ENCODE measurements around the gene ASIC1.

The ASIC1 gene

DNA sequence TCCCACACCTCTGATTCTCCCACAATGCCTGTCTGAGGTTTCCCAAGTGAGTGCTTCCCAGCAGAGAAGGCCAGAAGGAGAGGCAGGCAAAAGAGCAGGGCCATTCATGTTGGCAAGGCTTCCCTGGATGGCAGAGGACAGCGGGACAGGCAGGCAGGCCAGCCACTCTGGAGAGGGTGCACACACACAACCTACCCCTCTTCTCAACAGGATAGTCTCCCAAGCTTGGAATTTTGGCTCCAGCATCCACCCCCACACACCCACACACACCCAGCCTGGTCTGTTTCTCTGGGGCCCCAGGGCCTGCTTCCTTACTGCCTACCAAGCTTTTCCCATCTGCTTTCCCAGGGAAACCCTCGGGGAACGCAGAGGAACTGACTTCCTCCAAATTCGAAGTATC lies 16.7 kb upstream of the ASIC1 start:
- H2AFZ ChIP-seq (ENCODE audit: low read length), result no peak overlapping the region
- H3K9ac ChIP-seq (ENCODE audit: low read depth, low read length, poor library complexity, severe bottlenecking), result no peak overlapping the region
- no peak overlapping the region for H3K4me3 ChIP-seq (ENCODE audit: low read length, poor library complexity, severe bottlenecking)
- H3K4me1 ChIP-seq (ENCODE audit: insufficient read depth, low read length, poor library complexity, severe bottlenecking), result no peaks in the 10 kb centered on the region
- H3K9me3 ChIP-seq (ENCODE audit: insufficient read depth, low read depth, low read length), result no peaks in the 10 kb centered on the region
- no peak for TF ChIP-seq EZH2phosphoT487 (IDR thresholded peaks at IDR 0.05; ENCODE audit: borderline replicate concordance)
- TF ChIP-seq, protein P1, sequence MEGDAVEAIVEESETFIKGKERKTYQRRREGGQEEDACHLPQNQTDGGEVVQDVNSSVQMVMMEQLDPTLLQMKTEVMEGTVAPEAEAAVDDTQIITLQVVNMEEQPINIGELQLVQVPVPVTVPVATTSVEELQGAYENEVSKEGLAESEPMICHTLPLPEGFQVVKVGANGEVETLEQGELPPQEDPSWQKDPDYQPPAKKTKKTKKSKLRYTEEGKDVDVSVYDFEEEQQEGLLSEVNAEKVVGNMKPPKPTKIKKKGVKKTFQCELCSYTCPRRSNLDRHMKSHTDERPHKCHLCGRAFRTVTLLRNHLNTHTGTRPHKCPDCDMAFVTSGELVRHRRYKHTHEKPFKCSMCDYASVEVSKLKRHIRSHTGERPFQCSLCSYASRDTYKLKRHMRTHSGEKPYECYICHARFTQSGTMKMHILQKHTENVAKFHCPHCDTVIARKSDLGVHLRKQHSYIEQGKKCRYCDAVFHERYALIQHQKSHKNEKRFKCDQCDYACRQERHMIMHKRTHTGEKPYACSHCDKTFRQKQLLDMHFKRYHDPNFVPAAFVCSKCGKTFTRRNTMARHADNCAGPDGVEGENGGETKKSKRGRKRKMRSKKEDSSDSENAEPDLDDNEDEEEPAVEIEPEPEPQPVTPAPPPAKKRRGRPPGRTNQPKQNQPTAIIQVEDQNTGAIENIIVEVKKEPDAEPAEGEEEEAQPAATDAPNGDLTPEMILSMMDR (conservative IDR thresholded peaks at IDR 0.05; ENCODE audit: low read length), result no peak
- H3K4me2 ChIP-seq (ENCODE audit: low read depth, low read length, poor library complexity, severe bottlenecking), result no peak overlapping the region
- no peaks in the 10 kb centered on the region for H3K79me2 ChIP-seq (ENCODE audit: insufficient read depth, low read length)
- no peaks in the 10 kb centered on the region for H3K9me2 ChIP-seq (replicated peaks; ENCODE audit: low read depth, low read length)
- no peaks in the 10 kb centered on the region for H3K27me3 ChIP-seq (ENCODE audit: insufficient read depth, low read length, poor library complexity, severe bottlenecking)
- H3K36me3 ChIP-seq (ENCODE audit: insufficient read depth, low read length), result no peaks in the 10 kb centered on the region
- H4K20me1 ChIP-seq (ENCODE audit: insufficient read depth, low read length, poor library complexity, severe bottlenecking), result no peaks in the 10 kb centered on the region
- H3F3A ChIP-seq (ENCODE audit: low read depth), result no peaks in the 10 kb centered on the region

DNA sequence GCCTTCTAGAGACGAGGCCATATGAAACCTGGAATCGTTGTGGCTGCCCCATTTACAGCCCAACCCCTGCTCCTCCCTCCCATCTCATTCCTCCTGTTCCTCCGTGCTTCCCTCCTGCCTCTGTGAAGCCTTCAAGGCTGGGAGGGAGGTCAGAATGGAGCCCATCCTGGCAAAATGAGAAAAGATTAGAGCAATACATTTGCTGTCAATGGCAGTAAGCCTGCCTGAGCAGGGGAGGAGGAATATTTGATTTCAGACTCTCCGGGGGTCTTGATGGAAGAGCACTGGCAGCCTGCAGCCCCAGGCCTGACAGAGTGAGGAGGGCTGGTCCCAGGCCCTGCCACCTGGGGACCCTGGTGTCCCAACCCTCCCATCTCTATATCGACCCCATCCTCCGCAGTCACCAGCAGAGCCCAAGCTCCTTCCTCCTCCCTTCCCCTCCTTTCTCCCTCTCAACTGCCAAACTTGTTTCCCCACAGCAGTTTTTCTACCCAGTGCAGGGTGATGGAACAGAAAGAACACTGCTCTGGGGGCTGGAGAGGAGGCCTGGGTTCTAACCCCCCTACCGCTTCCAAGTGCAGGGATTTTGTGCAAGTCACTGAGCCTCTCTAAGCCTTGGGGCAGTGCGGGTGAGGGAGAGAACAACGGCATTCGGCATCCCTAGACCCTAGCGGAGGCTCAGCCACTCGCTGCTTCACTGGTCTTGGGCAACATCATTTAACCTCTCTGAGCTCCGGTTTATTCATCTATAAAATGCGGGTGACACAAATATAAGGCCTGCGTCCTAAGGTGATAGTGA lies 16.1 kb upstream of the ASIC1 start:
- Histone ChIP-seq H2AFZ (ENCODE audit: low read length) (no peak overlapping the region), H3K79me2 (ENCODE audit: insufficient read depth, low read length) (no peaks in the 10 kb centered on the region)

DNA sequence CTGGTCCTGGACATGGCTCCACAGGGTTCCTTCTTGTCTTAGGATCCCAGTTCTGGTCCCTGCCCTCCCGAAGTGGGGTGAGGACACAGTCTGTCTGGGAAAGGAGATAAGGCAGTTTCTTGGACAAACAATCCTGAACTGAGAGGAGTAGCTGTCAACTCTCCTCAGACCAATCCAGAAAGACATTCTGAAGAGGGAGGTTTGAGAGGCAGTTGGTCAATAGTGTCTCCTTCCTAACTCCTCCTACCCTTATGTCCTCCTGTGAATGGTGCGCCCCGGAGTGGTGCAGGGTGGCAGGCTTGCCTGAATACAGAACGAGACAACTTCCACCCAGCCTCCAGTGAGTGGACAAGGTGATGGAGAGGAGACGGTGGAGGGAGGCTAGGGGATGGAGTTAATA lies 15.4 kb upstream of the ASIC1 start:
- H3K36me3 ChIP-seq (ENCODE audit: insufficient read depth, low read length), result no peaks in the 10 kb centered on the region
- H4K20me1 ChIP-seq (ENCODE audit: insufficient read depth, low read length, poor library complexity, severe bottlenecking), result no peaks in the 10 kb centered on the region
- no peak overlapping the region for H2AFZ ChIP-seq (ENCODE audit: low read length)
- no peaks in the 10 kb centered on the region for H3K27me3 ChIP-seq (ENCODE audit: insufficient read depth, low read length, poor library complexity, severe bottlenecking)
- H3K4me3 ChIP-seq (ENCODE audit: low read length, poor library complexity, severe bottlenecking), result no peak overlapping the region
- H3K9me3 ChIP-seq (ENCODE audit: insufficient read depth, low read depth, low read length), result no peaks in the 10 kb centered on the region
- H3F3A ChIP-seq (ENCODE audit: low read depth), result no peaks in the 10 kb centered on the region
- H3K79me2 ChIP-seq (ENCODE audit: insufficient read depth, low read length), result no peaks in the 10 kb centered on the region
- H3K4me2 ChIP-seq (ENCODE audit: low read depth, low read length, poor library complexity, severe bottlenecking), result no peak overlapping the region
- no peak overlapping the region for H3K9ac ChIP-seq (ENCODE audit: low read depth, low read length, poor library complexity, severe bottlenecking)
- TF ChIP-seq, protein P1 (conservative IDR thresholded peaks at IDR 0.05; ENCODE audit: low read length), result no peak
- no peaks in the 10 kb centered on the region for H3K9me2 ChIP-seq (replicated peaks; ENCODE audit: low read depth, low read length)
- H3K4me1 ChIP-seq (ENCODE audit: insufficient read depth, low read length, poor library complexity, severe bottlenecking), result no peaks in the 10 kb centered on the region

More for the DNA sequence above, 16.1 kb upstream of the ASIC1 start:
- no peak overlapping the region for H3K4me2 ChIP-seq (ENCODE audit: low read depth, low read length, poor library complexity, severe bottlenecking)
- no peak overlapping the region for H3K9ac ChIP-seq (ENCODE audit: low read depth, low read length, poor library complexity, severe bottlenecking)
- no peaks in the 10 kb centered on the region for H4K20me1 ChIP-seq (ENCODE audit: insufficient read depth, low read length, poor library complexity, severe bottlenecking)
- no peak for TF ChIP-seq EZH2phosphoT487 (IDR thresholded peaks at IDR 0.05; ENCODE audit: borderline replicate concordance)
- TF ChIP-seq, protein P1 (conservative IDR thresholded peaks at IDR 0.05; ENCODE audit: low read length), result no peak
- H3K27me3 ChIP-seq (ENCODE audit: insufficient read depth, low read length, poor library complexity, severe bottlenecking), result no peaks in the 10 kb centered on the region
- H3K9me2 ChIP-seq (replicated peaks; ENCODE audit: low read depth, low read length), result no peaks in the 10 kb centered on the region
- no peaks in the 10 kb centered on the region for H3K4me1 ChIP-seq (ENCODE audit: insufficient read depth, low read length, poor library complexity, severe bottlenecking)
- no peaks in the 10 kb centered on the region for H3F3A ChIP-seq (ENCODE audit: low read depth)
- no peaks in the 10 kb centered on the region for H3K9me3 ChIP-seq (ENCODE audit: insufficient read depth, low read depth, low read length)
- H3K36me3 ChIP-seq (ENCODE audit: insufficient read depth, low read length), result no peaks in the 10 kb centered on the region
- no peak overlapping the region for H3K4me3 ChIP-seq (ENCODE audit: low read length, poor library complexity, severe bottlenecking)
